Measurements from ENCODE around the gene ARID1B. TPM values are rescaled to one million over a fixed set of nuclear protein-coding genes. Genes with fewer than 3 reads are reported as not detected.

ARID1B gene
- total and polyA plus RNA-seq, 12 donors: 11.2 to 63.2 (median 52.2) TPM

- 100% methylated on average over 1 of the region's 1 CpG for WGBS, 2 donors
- intact Hi-C loops (cut with DNase I): no loop called here
Observed at GRCh38 chr6:157164972-157165371, 387.8 kb downstream of the ARID1B start.

GRCh38 chr6:157166784-157167183, 389.6 kb downstream of the ARID1B start:
- Histone ChIP-seq H3K9me3 (no peaks in the 10 kb centered on the region), H3K27ac (no peak overlapping the region), H3K4me3 (no peak overlapping the region), H3K27me3 (no peaks in the 10 kb centered on the region), H3K4me1 (peaks cover 0 to 24% (median 9%) of the 10 kb centered on the region in 9 donors), H3K36me3 (peaks cover 0 to 45% (median 11%) of the 10 kb centered on the region in 9 donors)
- intact Hi-C loops (cut with DNase I): no loop called here
- TF ChIP-seq CTCF (IDR thresholded peaks at IDR 0.05): no peak
- 96 to 98% methylated on average over 8 of the region's 8 CpGs for WGBS, 2 donors
- DNase-seq (no peak), ATAC-seq (no peak)

More at GRCh38 chr6:157164972-157165371, 387.8 kb downstream of the ARID1B start:
- Histone ChIP-seq H3K4me3 (no peak overlapping the region), H3K27ac (no peak overlapping the region), H3K36me3 (peaks cover 0 to 47% (median 11%) of the 10 kb centered on the region in 9 donors), H3K4me1 (peaks cover 0 to 30% (median 7%) of the 10 kb centered on the region in 9 donors), H3K27me3 (no peaks in the 10 kb centered on the region), H3K9me3 (no peaks in the 10 kb centered on the region)
- ATAC-seq (no peak), DNase-seq (no peak)
- no peak for TF ChIP-seq CTCF (IDR thresholded peaks at IDR 0.05)

- Histone ChIP-seq H3K36me3 (peaks cover 0 to 45% (median 11%) of the 10 kb centered on the region in 9 donors), H3K4me3 (no peak overlapping the region), H3K4me1 (peaks cover 2 to 27% (median 9%) of the 10 kb centered on the region in 9 donors), H3K27me3 (no peaks in the 10 kb centered on the region), H3K27ac (no peak overlapping the region), H3K9me3 (no peaks in the 10 kb centered on the region)
- intact Hi-C loops (cut with DNase I): no loop called here
- DNase-seq: no peak
- ATAC-seq: no peak
- WGBS, 2 donors: 94 to 95% methylated on average over 12 of the region's 12 CpGs
- TF ChIP-seq CTCF (IDR thresholded peaks at IDR 0.05): no peak
Observed at GRCh38 chr6:157167837-157168236, 390.7 kb downstream of the ARID1B start.

- Histone ChIP-seq H3K27me3 (no peaks in the 10 kb centered on the region), H3K36me3 (peaks cover 0 to 48% (median 11%) of the 10 kb centered on the region in 9 donors), H3K27ac (no peak overlapping the region), H3K4me3 (no peak overlapping the region), H3K4me1 (peaks cover 2 to 31% (median 9%) of the 10 kb centered on the region in 9 donors), H3K9me3 (no peaks in the 10 kb centered on the region)
- no peak for TF ChIP-seq CTCF (IDR thresholded peaks at IDR 0.05)
- DNase-seq (no peak), ATAC-seq (no peak)
- intact Hi-C loops (cut with DNase I): no loop called here
- WGBS, 2 donors: 96% methylated on average over 6 of the region's 6 CpGs
Observed at GRCh38 chr6:157168471-157168870, 391.3 kb downstream of the ARID1B start.

All from heart right ventricle (tissue), 16 donors.